AG04450 (cell line): ENCODE results near the gene DYSF. TPM values are rescaled to one million over a fixed set of nuclear protein-coding genes. Genes with fewer than 3 reads are reported as not detected.

Source experiments
- CTCF ChIA-PET: fragments of 300-600, 350-600 bp; formaldehyde crosslinking; extraction: SDS; loops from one replicate; lab custom pipeline; 2022; ENCODE audit warnings: antibody characterized with exemption, inconsistent platforms; lab: Charles Lee
- POLR2A ChIA-PET: fragments of 350-600 bp; formaldehyde crosslinking; extraction: SDS; loops from one replicate; lab custom pipeline; 2021; ENCODE audit warnings: antibody characterized with exemption, inconsistent platforms; lab: Yijun Ruan, JAX
- DNase-seq: peaks from one replicate; pipeline ENCODE4 v3.0.0-alpha.2; 2011; ENCODE audit warnings: low read depth, low spot score
- H3K27ac ChIP-seq: one replicate; pipeline ENCODE4 v1.5.1; 2012; ENCODE audit warnings: low read depth, low read length, control low read depth
- H3K27me3 ChIP-seq: one replicate; pipeline ENCODE4 v1.6.0; 2012; ENCODE audit warnings: low read length; ENCODE audit not compliant: control insufficient read depth, insufficient read depth
- H3K4me3 ChIP-seq: 2 replicates; pipeline ENCODE4 v1.5.1; 2011; ENCODE audit warnings: mild to moderate bottlenecking, low read depth, low read length, control low read depth
- H3K9me3 ChIP-seq: 2 replicates; pipeline ENCODE4 v1.5.1; 2012; ENCODE audit warnings: low read length; ENCODE audit not compliant: control insufficient read depth, insufficient read depth
- CTCF ChIP-seq: IDR thresholded peaks from 2 replicates; pipeline ENCODE4 v1.5.1; 2011; ENCODE audit warnings: low read depth, low read length, control low read depth, inconsistent platforms
- polyA plus RNA-seq: library from polyadenylated mRNA; depleted of rRNA; stranded (reverse); fragments of >200 nt; gene quantifications from 2 replicates; pipeline ENCODE4 v1.2.3, GENCODE V29; 2011

Gene DYSF
- polyA plus RNA-seq, 1 experiment, result 0.07 TPM

- H3K27me3 ChIP-seq, result peaks cover 4% of the 10 kb centered on the region
- DNase-seq, result no peak
- CTCF ChIA-PET, result no interaction called here
- POLR2A ChIA-PET, result no interaction called here
- H3K9me3 ChIP-seq, result no peaks in the 10 kb centered on the region
- no peak for TF ChIP-seq CTCF
- H3K4me3 ChIP-seq, result no peak overlapping the region
- no peak overlapping the region for H3K27ac ChIP-seq
These were observed 262.8 kb downstream of the DYSF start for GRCh38 chr2:71715951-71716696.

- ChIA-PET CTCF (no interaction called here), POLR2A (no interaction called here)
- Histone ChIP-seq H3K9me3 (no peaks in the 10 kb centered on the region), H3K27ac (no peak overlapping the region), H3K27me3 (peaks cover 4% of the 10 kb centered on the region), H3K4me3 (no peak overlapping the region)
- DNase-seq, result peak; percentile 15
- TF ChIP-seq CTCF, result no peak
These were observed 263.6 kb downstream of the DYSF start for GRCh38 chr2:71716697-71717624.

GRCh38 chr2:71718686-71719085, 265.3 kb downstream of the DYSF start:
- CTCF ChIA-PET, result interaction anchor here (0.9 kb wide), 1 partner anchor 10 kb away, joined by 5 read pairs; no protein-coding TSS in a partner anchor
- no peaks in the 10 kb centered on the region for H3K9me3 ChIP-seq
- H3K27me3 ChIP-seq, result peaks cover 3% of the 10 kb centered on the region
- no peak overlapping the region for H3K4me3 ChIP-seq
- TF ChIP-seq CTCF, result no peak
- no peak for DNase-seq
- no peak overlapping the region for H3K27ac ChIP-seq
- POLR2A ChIA-PET, result no interaction called here

GRCh38 chr2:71719520-71720282, 266.3 kb downstream of the DYSF start:
- no peak overlapping the region for H3K4me3 ChIP-seq
- no peak for DNase-seq
- ChIA-PET CTCF (interaction anchor here (1.1 kb wide), 1 partner anchor 860 kb away, joined by 3 read pairs; no protein-coding TSS in a partner anchor), POLR2A (no interaction called here)
- H3K27me3 ChIP-seq, result no peaks in the 10 kb centered on the region
- no peak overlapping the region for H3K27ac ChIP-seq
- TF ChIP-seq CTCF, result no peak
- H3K9me3 ChIP-seq, result no peaks in the 10 kb centered on the region
